Lung microvascular endothelial cell (primary cell): ENCODE data around the gene TMEM273. TPM values are rescaled to one million over a fixed set of nuclear protein-coding genes. Genes with fewer than 3 reads are reported as not detected.
"Not testable (repeated sequence)": the region's sequence is repeated elsewhere in the genome, so short reads cannot be mapped to it uniquely, and the experiment has no call there.

ENCODE experiments used
- DNase-seq, 2 donors: peaks; one replicate each; pipeline versions ENCODE4 v3.0.0 to v3.0.0-alpha.2; 2010; ENCODE audit warnings: low read depth in 2 of 2
- total RNA-seq: library from RNA; depleted of rRNA; stranded (reverse); fragments of >200 nt; gene quantifications from 2 replicates; pipeline ENCODE4 v1.2.1, GENCODE V29; 2014

Gene TMEM273
- total RNA-seq, 1 donor from 2014 or later, result 4.8 TPM

DNA sequence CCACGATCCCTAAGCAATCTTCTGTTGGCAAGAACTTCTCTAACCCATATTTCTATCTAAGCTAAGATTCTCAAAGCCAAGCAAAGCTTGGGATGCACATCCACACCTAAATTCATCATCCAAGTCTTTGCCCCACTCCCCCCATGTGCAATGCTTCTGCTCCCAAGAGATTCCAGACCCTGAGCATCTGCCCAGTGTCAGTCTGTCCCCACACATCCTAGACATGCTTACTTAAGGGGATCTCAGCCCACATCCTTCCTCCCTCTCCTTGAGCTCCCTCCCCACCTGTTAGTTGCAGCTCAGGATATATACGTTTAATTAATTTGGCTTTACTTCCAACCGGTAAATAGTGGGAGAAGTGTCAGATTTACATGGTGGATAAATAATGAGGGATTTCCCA, 17.0 kb upstream of the TMEM273 start:
- DNase-seq, result no peak

DNA sequence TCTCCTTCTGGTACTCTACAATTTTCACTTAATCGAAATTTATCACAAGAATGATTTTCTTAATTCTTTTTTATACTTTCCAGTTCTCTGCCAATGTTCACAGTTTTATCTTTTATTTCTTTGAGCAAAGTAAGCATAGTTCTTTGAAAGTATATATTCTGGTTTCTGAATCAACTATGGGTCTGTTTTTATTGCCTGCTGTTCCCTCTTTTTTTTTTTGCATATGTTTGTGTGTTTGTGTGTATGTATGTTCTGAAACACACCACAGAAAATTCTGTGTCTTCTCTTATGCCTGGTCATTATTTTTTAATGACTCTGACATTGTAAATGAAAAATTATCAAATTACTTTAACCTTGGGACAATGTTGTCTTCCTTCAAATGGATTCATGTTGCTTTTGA, 15.9 kb upstream of the TMEM273 start:
- no peak for DNase-seq

DNA sequence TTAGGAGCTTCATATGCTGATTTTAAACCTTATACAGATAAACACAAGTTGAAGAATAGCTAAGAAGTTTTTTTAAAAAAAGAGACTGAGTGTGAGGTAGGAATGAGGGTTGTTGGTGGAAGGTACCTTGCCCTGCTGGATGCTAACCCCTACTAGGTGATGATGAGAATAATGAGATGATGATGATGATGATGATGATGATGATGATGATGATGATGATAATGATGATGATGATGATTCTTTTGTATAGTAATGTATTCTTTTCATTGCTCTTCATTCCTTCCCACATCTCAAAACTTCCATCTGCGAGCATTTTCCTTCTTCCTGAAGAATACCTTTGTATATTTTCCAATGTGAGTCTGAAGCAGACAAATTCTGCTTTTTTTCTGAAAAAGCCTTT, 14.1 kb upstream of the TMEM273 start:
- DNase-seq, result no peak

DNA sequence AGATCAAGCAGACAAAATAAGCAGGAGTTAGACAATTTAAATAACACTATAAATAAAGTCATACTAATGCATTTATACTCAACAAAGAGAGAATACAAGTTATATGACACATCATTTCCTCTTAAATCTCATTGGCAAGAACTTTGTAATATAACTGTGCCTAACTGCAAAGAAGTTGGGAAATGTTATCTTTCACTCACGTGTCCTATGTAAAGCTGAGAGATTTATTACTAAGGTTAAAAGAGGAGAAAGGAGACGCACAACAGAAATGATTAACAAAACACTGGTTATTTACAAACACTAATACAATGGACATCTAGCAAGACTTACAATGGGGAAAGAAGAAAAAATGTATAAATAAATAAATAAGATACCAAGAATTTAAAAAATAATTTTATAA, 12.7 kb upstream of the TMEM273 start:
- DNase-seq, result peak in 1 of 2 donors; percentile 61

DNA sequence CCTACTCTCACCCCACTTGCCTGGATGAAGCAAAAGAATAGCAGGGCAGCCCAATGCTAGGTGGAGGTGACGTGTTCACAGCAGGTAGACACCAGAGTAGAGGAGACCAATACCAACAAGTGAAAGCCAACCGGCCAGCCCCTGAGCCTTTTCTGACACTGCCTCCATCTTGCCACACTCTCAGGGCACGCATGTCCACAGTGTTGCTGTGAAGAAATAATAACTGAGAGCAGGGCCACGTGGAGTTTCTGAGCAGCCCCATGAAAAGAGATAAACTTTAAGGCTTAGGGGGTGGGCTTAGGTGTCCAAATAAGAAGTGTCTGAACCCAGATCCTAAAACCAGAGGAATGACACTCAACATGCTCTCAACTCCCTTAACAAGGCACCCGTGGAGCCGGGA, 9.0 kb upstream of the TMEM273 start:
- DNase-seq, result no peak

DNA sequence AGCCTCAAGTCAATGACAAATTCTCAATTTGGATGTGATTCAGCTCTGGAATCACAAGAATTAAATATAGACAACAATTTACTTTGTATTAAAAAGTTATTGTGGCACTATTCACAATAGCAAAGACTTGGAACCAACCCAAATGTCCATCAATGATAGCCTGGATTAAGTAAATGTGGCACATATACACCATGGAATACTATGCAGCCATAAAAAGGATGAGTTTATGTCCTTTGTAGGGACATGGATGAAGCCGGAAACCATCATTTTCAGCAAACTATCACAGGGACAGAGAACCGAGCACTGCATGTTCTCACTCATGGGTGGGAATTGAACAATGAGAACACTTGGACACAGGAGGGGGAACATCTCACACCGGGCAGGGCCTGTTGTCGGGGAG, 7.7 kb upstream of the TMEM273 start:
- not testable (repeated sequence) for DNase-seq

DNA sequence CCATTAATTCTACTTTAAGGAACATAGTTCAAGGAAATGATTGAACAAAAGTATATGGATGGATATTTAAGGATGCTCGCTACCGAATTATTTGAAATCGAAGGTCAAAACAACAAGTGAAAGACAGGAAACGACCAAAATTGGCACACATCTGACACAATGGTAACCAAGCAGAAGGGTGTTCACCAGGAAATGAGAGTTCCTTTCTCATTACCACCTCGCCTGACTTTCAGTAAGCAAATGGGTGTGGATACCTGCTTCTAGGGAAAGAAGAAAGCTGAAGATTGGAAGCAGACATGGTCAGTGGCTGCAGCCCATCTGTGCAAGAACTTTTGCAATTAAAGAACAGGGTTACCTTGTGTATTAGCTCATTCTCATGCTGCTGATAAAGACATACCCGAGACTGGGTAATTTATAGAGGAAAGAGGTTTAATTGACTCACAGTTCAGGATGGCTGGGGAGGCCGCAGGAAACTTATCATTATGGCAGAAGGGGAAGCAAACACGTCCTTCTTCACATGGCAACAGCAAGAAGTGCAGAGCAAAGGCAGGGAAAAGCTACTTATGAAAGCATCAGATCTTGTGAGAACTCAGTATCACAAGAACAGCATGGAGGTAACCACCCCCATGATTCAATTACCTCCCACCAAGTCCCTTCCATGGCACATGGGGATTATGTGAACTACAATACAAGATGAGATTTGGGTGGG, 6.2 kb upstream of the TMEM273 start:
- peak; percentile 56 to 59 for DNase-seq

DNA sequence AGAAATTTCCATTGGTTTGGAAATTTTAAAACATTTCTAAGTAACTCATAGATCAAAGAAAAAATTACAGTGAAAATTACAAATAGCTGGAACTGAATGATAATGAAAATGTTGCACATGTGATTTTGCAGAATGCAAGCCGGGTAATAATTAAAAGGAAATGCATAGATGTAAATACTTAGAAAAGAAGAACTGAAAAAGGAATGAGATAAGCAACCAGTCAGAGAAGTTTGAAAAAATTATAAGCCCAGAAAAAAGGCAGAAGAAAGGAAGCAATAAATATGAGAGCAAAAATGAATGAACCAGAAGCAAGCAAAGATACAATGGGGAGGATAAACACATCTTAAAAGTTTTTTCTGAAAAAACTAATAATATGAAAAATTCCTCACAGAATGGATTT, 3.2 kb upstream of the TMEM273 start:
- DNase-seq, result no peak

DNA sequence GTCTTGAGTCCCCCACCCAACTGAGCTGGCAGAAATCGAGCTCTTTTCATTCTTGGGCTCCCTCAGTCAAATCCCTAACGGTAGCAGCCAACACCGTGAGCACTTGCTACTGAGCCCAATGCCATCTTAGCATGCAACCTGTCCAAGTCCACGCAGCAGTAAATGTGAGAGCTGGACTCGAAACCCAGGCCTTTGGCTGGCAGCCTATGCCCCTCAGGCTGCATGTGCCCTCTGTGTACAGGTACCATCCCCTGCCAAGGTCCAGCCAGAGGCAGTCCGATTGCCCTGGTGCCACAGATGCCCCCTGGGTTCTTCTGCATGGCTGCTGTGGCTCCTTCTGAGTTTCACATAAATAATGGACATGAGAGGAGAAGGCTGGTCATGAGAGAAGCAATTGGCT, 1.2 kb upstream of the TMEM273 start:
- no peak for DNase-seq

DNA sequence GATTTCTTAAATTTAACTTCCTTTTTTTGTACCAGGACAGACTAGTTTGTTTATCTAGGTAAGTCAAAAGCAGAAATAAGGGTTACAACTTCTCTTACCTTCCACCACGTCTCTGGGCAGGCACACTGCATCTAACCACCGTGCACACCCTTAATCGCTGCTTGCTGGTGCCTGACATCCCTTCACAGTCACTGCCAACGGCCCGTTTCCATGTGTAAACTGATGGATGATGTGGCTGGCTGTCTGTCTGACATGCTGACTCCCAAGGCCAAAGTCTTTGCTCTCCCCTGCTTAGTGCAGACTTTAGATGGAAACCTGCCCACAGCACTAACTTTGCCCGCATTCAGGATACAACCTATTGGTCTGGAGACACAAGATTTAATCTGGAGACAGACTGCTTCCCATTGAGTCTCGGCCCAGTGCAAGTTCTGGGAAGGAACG, 1.1 kb downstream of the TMEM273 start:
- DNase-seq, result peak in 1 of 2 donors; percentile 33

DNA sequence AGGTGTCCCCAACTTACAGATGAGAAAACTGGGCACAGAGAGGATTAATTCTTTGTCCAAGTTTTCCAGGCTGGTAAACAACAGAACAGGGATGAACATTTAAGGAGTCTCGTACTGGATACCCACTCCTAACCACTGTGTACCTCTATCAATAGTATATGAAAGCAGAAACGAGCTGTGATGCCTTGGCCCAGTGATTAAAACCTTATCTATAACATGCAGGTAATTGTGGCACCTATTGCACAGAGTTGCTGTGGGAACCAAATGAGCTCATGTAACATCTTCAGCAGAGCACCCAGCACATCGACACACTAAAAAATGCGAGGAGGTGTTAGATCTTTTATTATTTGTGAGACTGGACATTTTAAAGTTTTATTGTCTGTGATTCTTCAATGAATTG, 1.6 kb downstream of the TMEM273 start:
- DNase-seq, result no peak

DNA sequence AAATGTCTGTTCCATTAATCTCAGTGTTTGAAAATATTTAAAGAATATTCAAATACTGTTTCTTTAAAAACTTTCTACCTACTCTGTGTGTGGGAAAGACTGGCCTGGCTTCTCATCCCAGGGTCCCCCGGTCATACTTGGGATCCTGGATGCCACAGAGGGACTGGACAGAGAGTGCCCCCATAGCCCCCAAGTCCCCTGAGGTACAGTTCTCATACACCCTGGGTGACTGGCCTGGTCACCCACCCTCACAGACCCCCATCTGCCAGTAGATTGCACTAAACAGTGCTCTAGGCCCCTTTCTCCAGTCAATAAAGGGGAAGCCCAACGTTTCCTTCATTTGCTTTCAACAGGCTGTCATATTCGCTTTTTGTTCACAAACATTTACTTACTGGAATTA, 3.0 kb downstream of the TMEM273 start:
- DNase-seq, result no peak

DNA sequence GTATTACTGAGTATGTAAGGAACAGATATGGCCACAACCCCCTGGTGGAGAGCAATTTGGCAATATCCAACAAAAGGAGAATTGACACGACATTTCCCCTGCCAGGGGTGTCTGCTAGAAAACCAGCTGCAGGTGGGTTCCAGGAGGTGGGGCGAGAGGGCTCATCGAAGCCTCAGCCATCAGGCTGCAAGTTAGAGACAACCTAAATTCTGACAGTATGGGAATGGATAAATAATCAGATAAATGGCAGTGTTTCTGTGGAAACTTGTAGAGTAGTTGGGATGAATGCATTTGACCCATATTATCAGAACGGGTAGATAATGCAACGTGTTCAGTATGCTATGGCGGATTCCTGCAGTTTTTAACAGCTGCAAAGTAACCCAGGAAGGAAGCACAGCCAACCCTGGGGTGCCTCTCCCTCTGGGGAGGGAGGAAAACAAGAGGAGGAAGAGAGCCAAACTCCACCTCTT, 3.5 kb downstream of the TMEM273 start:
- no peak for DNase-seq

DNA sequence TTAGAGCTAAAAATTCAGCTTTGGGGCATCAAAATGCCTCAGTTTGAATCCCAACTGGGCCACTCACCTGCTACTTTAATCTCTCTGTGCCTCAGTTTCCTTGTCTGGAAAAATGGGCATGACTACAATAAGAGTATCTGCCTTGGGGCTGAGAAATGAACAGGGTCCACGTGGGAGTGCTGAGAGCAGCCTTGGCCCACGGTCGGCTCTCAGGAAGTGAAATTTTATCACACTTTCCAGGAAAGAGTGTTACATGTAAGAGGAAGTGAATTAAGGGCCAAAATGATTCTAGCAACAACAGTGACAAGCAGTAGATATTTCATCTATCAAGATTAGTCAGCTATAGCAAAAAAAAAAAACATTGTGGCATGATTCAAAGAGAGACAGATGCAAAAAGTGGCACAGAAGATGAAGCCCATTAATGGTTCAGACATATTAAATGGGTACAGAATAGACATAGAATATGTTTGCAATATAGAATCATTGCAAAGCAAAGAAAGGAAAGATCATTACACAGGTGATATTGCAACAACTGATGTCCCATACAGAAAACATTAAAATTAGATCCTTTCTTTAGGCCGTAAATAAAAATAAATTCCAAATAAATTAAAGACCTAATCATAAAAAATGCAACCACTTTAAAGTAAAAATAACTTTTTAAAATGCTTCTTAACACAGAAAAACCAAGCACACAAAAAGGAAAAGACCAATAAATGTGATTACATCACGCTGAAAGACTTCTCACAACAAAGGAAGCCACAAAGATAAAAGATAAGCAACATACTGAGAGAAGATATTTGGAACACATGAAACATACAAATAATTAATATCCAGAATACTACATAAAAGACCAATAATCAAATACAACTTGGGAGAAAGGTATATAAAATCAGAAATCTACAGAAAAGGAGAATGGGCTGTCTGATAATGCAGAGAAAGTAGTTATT, 4.3 kb downstream of the TMEM273 start:
- DNase-seq, result peak; percentile 21 to 83

DNA sequence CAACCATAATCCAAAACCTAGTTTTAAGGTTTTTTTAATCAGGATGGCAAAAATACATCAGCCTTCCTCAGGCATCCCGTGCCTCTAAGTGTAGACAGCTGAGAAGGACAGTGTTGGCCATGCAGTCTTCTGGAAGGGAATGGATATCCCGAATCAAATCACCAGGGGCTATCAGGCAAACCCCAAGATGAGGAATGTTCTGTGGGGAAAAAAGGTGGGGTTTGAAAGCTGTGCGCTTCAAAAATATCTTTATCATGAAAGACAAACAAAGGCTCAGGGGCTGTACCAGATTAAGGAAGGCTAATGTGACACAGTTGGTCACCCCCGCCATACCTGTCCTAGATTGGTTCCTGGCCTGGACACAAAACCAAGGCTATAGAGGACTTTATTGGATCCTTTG, 5.4 kb downstream of the TMEM273 start:
- no peak for DNase-seq

DNA sequence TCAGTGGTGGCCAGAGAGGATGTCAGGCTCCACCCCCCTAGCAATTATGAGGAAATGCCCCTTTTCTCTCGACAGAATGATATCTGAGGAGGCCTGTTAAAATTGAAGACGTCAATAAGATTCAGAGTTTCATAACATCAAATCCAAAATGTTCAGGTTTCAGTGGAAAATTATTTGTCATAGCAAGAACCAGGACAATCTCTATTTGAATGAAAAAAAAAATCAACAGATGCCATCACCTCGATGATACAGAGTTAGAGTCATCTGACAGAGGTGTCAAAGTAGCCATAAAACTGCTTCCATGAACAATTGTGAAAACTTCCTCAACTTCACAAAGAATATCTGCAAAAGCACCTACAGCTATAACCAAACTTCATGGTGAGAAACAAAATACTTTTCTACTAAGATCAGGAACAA, 7.7 kb downstream of the TMEM273 start:
- peak in 1 of 2 donors; percentile 31 for DNase-seq

DNA sequence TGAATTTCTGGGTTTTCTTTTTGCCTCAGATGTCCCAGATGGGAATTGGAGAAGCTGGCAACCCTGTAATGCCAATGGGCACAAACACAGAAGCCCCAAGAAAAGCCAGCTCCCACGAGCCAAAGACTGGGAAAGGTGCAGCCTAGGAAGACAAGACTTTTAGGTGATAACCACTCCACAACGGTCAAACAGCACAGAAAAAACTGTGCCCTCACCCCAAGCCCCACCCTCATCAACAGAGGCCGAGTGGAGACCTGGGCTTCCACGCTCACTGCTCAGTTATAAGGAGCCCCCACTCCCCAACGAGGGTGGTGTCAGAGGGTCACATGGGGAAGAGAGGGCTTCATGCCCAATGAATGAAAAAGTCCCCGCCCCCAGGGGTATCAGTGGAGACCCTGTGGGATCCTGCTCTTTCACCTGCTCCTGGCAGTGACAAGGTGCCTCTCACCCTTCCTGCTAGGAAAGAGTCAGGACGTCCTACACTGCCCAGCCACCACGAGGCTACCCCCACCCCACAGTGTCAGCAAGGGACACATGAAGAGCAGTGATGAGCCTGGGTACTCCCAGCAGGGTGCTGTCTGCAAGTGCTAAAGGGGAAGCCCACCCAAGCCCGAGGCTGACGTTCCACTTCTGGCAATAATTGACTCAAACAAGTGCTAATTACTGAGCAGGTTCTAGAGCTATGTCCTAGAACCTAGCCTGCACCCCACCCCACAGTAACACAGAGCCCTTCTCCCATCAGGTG, 8.3 kb downstream of the TMEM273 start:
- DNase-seq, result no peak

DNA sequence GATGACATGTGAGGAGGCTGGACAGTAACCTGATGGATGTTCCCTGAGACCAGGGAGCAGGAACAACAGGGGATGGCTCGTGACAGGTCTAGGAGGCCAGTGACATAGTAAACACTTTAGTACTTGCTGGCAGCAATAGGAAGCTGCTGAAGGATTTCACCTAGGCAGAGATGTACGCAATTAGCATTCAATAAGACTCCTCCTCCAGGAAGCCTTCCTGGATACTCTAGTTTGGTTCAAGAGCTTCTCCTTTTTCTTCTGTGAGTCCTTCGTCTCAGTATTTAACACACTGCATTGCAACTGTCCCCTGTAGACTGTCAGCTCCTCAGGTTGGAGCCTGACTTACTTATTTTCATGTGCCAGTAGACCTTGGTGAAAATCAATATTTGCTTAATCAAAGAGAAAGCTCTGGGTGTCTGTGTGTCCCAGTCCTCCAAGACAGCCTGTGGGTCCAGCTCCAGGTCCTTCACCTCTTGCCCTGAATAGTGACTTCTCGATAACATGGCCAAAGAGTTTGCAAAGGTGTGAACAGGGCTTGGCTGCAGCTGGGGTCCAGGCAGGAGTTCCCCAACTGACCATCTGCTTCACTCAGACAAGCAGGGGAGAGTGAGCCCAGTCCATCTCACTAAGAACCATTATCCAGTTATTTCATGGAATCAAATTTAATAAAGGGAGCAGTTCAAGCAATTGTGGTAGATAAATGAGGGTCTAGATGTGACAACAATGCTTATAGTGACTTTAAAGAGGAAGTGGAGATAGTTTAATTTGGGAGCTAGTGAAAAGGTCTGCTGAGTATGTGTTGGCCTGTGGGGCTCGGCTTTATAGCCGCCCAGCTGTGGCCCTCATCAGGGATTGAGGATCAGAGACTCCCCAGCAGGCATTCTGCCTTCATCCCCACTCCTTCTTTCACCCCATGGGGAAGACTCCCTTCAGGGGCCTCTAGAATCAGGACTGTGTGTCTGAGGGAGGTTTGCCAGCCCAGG, 9.4 kb downstream of the TMEM273 start:
- no peak for DNase-seq

DNA sequence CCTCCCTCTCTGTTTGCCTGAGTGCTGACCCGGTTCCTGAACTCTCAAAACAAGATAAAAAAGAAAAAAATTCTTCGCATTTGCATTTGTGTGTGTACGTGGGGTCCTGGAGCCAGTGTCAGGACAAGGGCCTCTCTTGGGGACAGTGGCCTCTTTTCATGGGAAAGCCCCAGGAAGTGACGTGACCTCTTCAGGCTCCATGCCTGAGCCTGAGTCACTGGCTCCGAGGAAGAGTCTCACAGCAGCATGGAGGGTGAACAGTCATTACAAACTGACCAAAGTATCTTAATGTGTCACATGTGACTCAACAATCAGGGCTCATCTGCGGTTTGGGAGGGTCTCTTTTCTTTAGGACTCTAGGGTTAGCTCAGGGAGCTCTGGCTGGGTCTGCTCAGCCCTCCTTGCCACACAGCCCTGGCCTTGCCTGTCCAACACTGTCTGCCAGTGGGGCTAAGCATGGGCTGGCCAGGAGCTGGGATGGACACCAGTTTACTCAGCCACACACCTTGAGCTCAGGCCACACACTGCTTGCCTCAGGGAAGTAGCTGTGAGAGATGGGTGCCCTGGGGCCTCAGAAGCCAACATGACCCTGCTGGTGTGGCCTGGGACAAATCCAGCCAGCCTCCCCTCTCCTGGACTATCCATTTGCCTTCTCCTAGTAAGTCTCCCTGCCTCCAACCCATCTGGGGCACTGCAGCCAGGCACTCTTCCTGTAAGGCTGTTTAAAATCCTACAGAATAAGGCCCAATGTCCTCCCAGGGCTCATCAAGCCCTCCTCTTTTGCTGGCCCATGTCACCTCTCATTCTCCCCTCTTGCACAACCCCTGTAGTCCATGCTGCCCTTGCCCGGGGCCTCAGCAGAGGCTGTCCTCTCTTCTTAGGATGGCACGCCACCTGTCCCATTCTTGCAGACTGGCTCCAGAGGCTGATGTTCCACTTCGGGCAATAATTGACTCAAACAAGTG, 10.5 kb downstream of the TMEM273 start:
- peak; percentile 80 to 81 for DNase-seq
